SIG-M5 treated with dmso at 0.1 percent for 504 hours (cell line): ENCODE data around the gene SNRNP25.

ENCODE experiments used
- DNase-seq: peaks from one replicate; lab custom pipeline; 2025; ENCODE audit not compliant: unreplicated experiment; lab: John Stamatoyannopoulos, UW

Gene SNRNP25

GRCh38 chr16:77273-77806, 23.7 kb downstream of the SNRNP25 start:
- peak; percentile 13 for DNase-seq

- peak; percentile 66 for DNase-seq
Observed at GRCh38 chr16:77807-78443, 24.3 kb downstream of the SNRNP25 start, which contains the start of gene MPG. MPG (plus strand) TSS chr16:78225; CDS start chr16:78310, 85 bp downstream.

GRCh38 chr16:78444-79150, 25.0 kb downstream of the SNRNP25 start:
- DNase-seq = peak; percentile 14

GRCh38 chr16:79151-80054, 25.8 kb downstream of the SNRNP25 start:
- DNase-seq = no peak

GRCh38 chr16:83060-83603, 29.5 kb downstream of the SNRNP25 start:
- no peak for DNase-seq

GRCh38 chr16:83781-84615, 30.4 kb downstream of the SNRNP25 start:
- DNase-seq = no peak

GRCh38 chr16:84718-85406, 31.2 kb downstream of the SNRNP25 start:
- no peak for DNase-seq

- DNase-seq = no peak
Observed at GRCh38 chr16:85407-85782, 31.8 kb downstream of the SNRNP25 start.

- no peak for DNase-seq
Observed at GRCh38 chr16:85865-86264, 32.2 kb downstream of the SNRNP25 start.

GRCh38 chr16:86483-86952, 32.9 kb downstream of the SNRNP25 start:
- DNase-seq = no peak

- DNase-seq = no peak
Observed at GRCh38 chr16:88613-89012, 35.0 kb downstream of the SNRNP25 start.

GRCh38 chr16:89391-90302, 36.0 kb downstream of the SNRNP25 start:
- DNase-seq = no peak

GRCh38 chr16:91484-91883, 37.9 kb downstream of the SNRNP25 start:
- no peak for DNase-seq

- DNase-seq = no peak
Observed at GRCh38 chr16:92431-93339, 39.1 kb downstream of the SNRNP25 start.

- DNase-seq = no peak
Observed at GRCh38 chr16:94918-95265, 41.3 kb downstream of the SNRNP25 start.

- peak; percentile 90 for DNase-seq
Observed at GRCh38 chr16:96935-97381, 43.3 kb downstream of the SNRNP25 start.

- no peak for DNase-seq
Observed at GRCh38 chr16:97822-98221, 44.2 kb downstream of the SNRNP25 start.
